ENCODE results near the gene PRCC.

The PRCC gene

GRCh38 chr1:156841295-156841855, 74.0 kb downstream of the PRCC start:
- no peak for DNase-seq (ENCODE audit: low read depth in 2 of 2)

GRCh38 chr1:156842618-156843300, 75.4 kb downstream of the PRCC start:
- DNase-seq (ENCODE audit: low read depth in 2 of 2) = no peak

- no peak for DNase-seq (ENCODE audit: low read depth in 2 of 2)
Observed at GRCh38 chr1:156844102-156844501, 76.8 kb downstream of the PRCC start.

GRCh38 chr1:156844638-156845037, 77.3 kb downstream of the PRCC start:
- DNase-seq (ENCODE audit: low read depth in 2 of 2) = no peak

- DNase-seq (ENCODE audit: low read depth in 2 of 2) = no peak
Observed at GRCh38 chr1:156845055-156845952, 78.0 kb downstream of the PRCC start.

GRCh38 chr1:156845953-156846545, 78.7 kb downstream of the PRCC start:
- DNase-seq (ENCODE audit: low read depth in 2 of 2) = no peak

- DNase-seq (ENCODE audit: low read depth in 2 of 2) = no peak
Observed at GRCh38 chr1:156846643-156847042, 79.3 kb downstream of the PRCC start.

- DNase-seq (ENCODE audit: low read depth in 2 of 2) = no peak
Observed at GRCh38 chr1:156847591-156848460, 80.5 kb downstream of the PRCC start.

GRCh38 chr1:156848461-156849150, 81.3 kb downstream of the PRCC start:
- peak; percentile 37 to 39 for DNase-seq (ENCODE audit: low read depth in 2 of 2)

- DNase-seq (ENCODE audit: low read depth in 2 of 2) = no peak
Observed at GRCh38 chr1:156849151-156849496, 81.8 kb downstream of the PRCC start.
